Tibial nerve (tissue), 4 donors: ENCODE results near the gene CCDC9B. TPM values are rescaled to one million over a fixed set of nuclear protein-coding genes. Genes with fewer than 3 reads are reported as not detected.

Experiments
- DNase-seq, 2 donors: peaks; one replicate each; pipeline ENCODE4 v3.0.0-alpha.2; 2019; ENCODE audit warnings: low spot score in 2 of 2
- H3K27ac ChIP-seq, 4 donors: fragments of 200-600 bp; sonication (generic) in 3 of 4; one replicate each; pipeline ENCODE4 v1.5.1; 2017 to 2019; ENCODE audit warnings: mild to moderate bottlenecking in 1 of 4
- H3K27me3 ChIP-seq, 2 donors: fragments of 200-600 bp; sonication (generic) in 1 of 2; one replicate each; pipeline versions ENCODE4 v1.5.1 to v1.6.0; 2017 to 2019
- H3K36me3 ChIP-seq, 3 donors: fragments of 200-600 bp; sonication (generic); one replicate each; pipeline ENCODE4 v1.5.1; 2018 to 2019
- H3K4me1 ChIP-seq, 4 donors: fragments of 200-600 bp; sonication (generic) in 3 of 4; one replicate each; pipeline ENCODE4 v1.5.1; 2017 to 2019
- H3K4me3 ChIP-seq, 4 donors: fragments of 200-600 bp; sonication (generic) in 3 of 4; one replicate each; pipeline ENCODE4 v1.5.1; 2017 to 2019; ENCODE audit warnings: mild to moderate bottlenecking in 1 of 4, moderate library complexity in 1 of 4
- H3K9me3 ChIP-seq, 4 donors: fragments of 200-600 bp; sonication (generic) in 3 of 4; one replicate each; pipeline ENCODE4 v1.5.1; 2017 to 2019
- EP300 ChIP-seq, 2 donors: sonication (generic); formaldehyde crosslinking; IDR thresholded peaks; one replicate each; pipeline ENCODE4 v1.6.1; 2017; ENCODE audit warnings: antibody characterized with exemption in 2 of 2, mild to moderate bottlenecking in 1 of 2
- POLR2A ChIP-seq, 2 donors: fragments of 450-650 bp; IDR thresholded peaks; one replicate each; pipeline ENCODE4 v1.6.1; 2017; ENCODE audit warnings: antibody characterized with exemption in 2 of 2, mild to moderate bottlenecking in 2 of 2, moderate library complexity in 2 of 2
- WGBS, 2 donors: methylation state at CpG; one replicate each; pipeline ENCODE4 v1.1.5; 2018; 5-methylcytosine and 5-hydroxymethylcytosine counted together
- total RNA-seq, 4 donors: library from RNA; depleted of rRNA; stranded (reverse); fragments of >200 nt; gene quantifications; one replicate each; pipeline ENCODE4 v1.1.0, GENCODE V29; 2016
- TF ChIP-seq, protein P1 (sequence below), 5 experiments: fragments of 200-600 bp in 3 of 5; fragments of 450-650 bp in 2 of 5; sonication (generic) in 3 of 5; IDR thresholded peaks; one replicate each; pipeline ENCODE4 v1.5.1; 2016 to 2019; ENCODE audit warnings: antibody characterized with exemption in 5 of 5, mild to moderate bottlenecking in 3 of 5, moderate library complexity in 2 of 5

CCDC9B gene
- total RNA-seq, 4 donors from 2014 or later: 19.3 to 22.8 (median 21.2) TPM

DNA sequence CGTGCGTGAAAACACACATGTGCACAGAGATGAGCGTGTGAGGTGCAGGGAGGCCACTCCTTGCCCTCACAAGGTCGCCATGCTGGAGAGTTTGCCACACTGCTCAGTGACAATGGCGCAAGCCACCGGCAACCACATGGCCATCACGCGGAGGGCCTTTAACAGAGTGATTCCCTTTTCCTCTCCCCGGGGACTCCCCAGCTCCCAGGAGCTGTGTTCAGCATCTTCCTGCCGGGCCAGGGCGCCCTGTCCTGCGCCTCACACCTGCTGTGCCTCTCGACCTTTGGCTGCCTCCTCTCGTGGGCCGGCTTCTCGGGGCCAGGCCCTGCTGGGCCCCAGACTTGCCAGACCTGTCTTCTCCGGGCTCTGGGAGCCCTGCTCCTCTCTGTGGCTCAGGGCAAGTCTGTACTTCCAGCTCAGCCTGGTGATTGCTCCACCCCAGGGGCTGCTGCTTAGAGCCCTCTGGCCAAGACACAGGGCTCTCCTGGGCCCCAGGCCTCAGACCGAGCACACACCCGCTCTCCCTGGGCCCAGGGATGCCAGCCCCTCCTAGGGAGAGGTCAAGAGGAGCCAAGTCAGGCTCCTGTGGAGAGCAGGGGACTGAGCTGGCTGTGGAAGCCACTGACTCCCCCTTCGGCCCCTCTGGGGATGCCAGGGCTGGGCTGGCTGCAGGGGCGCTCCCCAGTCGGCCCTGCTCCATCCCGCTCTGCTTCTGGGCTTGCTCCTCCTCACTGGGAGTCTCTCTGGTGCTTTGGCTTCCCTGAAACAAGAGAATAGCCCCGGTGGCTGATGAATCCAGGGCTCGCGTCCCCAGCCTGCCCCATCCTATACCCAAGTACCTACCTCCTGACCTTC is 5.6 kb downstream of the CCDC9B start:
- H3K4me3 ChIP-seq: no peak overlapping the region
- H3K27ac ChIP-seq: peak overlapping the region in 3 of 4 donors; percentile 77 to 97 (median 90)
- no peaks in the 10 kb centered on the region for H3K27me3 ChIP-seq
- WGBS, 2 donors: 83 to 87% methylated on average over 23 to 26 of the region's 26 CpGs
- H3K4me1 ChIP-seq: peaks cover 0 to 80% (median 61%) of the 10 kb centered on the region in 4 donors
- H3K36me3 ChIP-seq: peaks cover 0 to 26% (median 0%) of the 10 kb centered on the region in 3 donors
- TF ChIP-seq, protein P1, sequence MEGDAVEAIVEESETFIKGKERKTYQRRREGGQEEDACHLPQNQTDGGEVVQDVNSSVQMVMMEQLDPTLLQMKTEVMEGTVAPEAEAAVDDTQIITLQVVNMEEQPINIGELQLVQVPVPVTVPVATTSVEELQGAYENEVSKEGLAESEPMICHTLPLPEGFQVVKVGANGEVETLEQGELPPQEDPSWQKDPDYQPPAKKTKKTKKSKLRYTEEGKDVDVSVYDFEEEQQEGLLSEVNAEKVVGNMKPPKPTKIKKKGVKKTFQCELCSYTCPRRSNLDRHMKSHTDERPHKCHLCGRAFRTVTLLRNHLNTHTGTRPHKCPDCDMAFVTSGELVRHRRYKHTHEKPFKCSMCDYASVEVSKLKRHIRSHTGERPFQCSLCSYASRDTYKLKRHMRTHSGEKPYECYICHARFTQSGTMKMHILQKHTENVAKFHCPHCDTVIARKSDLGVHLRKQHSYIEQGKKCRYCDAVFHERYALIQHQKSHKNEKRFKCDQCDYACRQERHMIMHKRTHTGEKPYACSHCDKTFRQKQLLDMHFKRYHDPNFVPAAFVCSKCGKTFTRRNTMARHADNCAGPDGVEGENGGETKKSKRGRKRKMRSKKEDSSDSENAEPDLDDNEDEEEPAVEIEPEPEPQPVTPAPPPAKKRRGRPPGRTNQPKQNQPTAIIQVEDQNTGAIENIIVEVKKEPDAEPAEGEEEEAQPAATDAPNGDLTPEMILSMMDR (IDR thresholded peaks at IDR 0.05): no peak
- TF ChIP-seq EP300 (IDR thresholded peaks at IDR 0.05): peak in 1 of 2 donors; percentile 14
- H3K9me3 ChIP-seq: no peaks in the 10 kb centered on the region
- no peak for DNase-seq

- Histone ChIP-seq H3K4me3 (no peak overlapping the region), H3K9me3 (no peaks in the 10 kb centered on the region), H3K27me3 (no peaks in the 10 kb centered on the region), H3K36me3 (peaks cover 0 to 26% (median 0%) of the 10 kb centered on the region in 3 donors), H3K27ac (peak overlapping the region; percentile 42 to 97 (median 84)), H3K4me1 (peaks cover 0 to 78% (median 60%) of the 10 kb centered on the region in 4 donors)
- DNase-seq: no peak
- WGBS, 2 donors: 60 to 100% methylated on average over 1 of the region's 3 CpGs
- TF ChIP-seq EP300 (IDR thresholded peaks at IDR 0.05): no peak
- TF ChIP-seq POLR2A (IDR thresholded peaks at IDR 0.05): no peak
- TF ChIP-seq, protein P1 (IDR thresholded peaks at IDR 0.05): no peak
Observed at GRCh38 chr15:40334541-40334940, 6.2 kb downstream of the CCDC9B start.

GRCh38 chr15:40333922-40334492 is 6.7 kb downstream of the CCDC9B start:
- peak overlapping the region; percentile 42 to 97 (median 84) for H3K27ac ChIP-seq
- WGBS, 2 donors: 7 to 36% methylated on average over 11 to 12 of the region's 12 CpGs
- H3K27me3 ChIP-seq: no peaks in the 10 kb centered on the region
- TF ChIP-seq POLR2A (IDR thresholded peaks at IDR 0.05) (peak in 1 of 2 donors; percentile 16), EP300 (IDR thresholded peaks at IDR 0.05) (peak in 1 of 2 donors; percentile 66)
- TF ChIP-seq, protein P1 (IDR thresholded peaks at IDR 0.05): no peak
- H3K36me3 ChIP-seq: peaks cover 0 to 26% (median 0%) of the 10 kb centered on the region in 3 donors
- DNase-seq: peak in 1 of 2 donors; percentile 57
- no peaks in the 10 kb centered on the region for H3K9me3 ChIP-seq
- peaks cover 0 to 73% (median 57%) of the 10 kb centered on the region in 4 donors for H3K4me1 ChIP-seq
- H3K4me3 ChIP-seq: no peak overlapping the region

DNA sequence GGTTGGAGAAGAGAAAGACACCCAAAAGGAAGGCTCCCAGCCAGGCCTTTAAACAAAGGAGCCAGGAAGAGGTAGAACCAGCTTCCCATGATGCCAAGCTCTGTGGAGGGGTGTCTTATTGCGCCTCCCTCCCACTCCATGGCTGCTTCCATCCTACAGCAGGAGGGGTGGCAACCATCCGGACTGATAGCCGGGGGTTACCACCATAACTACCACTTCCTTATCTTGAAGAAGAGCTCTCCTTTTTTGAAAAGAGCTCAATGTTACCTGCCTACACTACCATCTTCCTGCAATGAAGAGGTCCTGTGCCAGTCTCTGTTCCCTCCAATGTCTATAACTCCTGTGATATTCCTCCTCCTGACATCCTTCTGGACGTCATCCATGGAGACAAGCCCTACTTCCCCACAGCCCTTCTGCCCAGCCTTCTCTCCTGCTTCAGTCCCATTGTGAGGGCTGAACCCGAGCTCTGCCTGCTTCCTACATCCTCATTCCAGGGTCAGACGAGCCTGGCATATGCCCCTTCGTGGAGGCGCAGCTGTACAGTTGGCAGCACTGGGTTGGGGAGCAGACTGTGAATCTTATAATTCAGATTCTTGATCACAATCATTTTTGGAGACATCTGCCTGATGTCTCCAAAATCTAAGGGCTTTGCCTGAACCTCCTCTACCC is 8.5 kb downstream of the CCDC9B start:
- Histone ChIP-seq H3K36me3 (peaks cover 0 to 26% (median 0%) of the 10 kb centered on the region in 3 donors), H3K4me3 (no peak overlapping the region), H3K4me1 (peaks cover 0 to 69% (median 45%) of the 10 kb centered on the region in 4 donors), H3K27ac (peak overlapping the region in 2 of 4 donors; percentile 90 to 97), H3K27me3 (no peaks in the 10 kb centered on the region), H3K9me3 (no peaks in the 10 kb centered on the region)
- no peak for DNase-seq
- TF ChIP-seq EP300 (IDR thresholded peaks at IDR 0.05) (no peak), POLR2A (IDR thresholded peaks at IDR 0.05) (no peak)
- TF ChIP-seq, protein P1 (IDR thresholded peaks at IDR 0.05): no peak
- WGBS, 2 donors: 60 to 70% methylated on average over 8 of the region's 8 CpGs
